SH-SY5Y (cell line): ENCODE measurements around the gene COX4I1.

ENCODE experiments used
- GATA2 ChIP-seq: IDR thresholded peaks from 2 replicates; pipeline ENCODE4 v1.6.1; 2011; ENCODE audit warnings: mild to moderate bottlenecking, low read depth, low read length
- GATA3 ChIP-seq: IDR thresholded peaks from 2 replicates; pipeline ENCODE4 v1.6.1; 2011; ENCODE audit warnings: low read depth, mild to moderate bottlenecking, low read length, moderate library complexity

COX4I1 gene

GRCh38 chr16:85805442-85806045 is 6.0 kb downstream of the COX4I1 start:
- no peak for TF ChIP-seq GATA3
- TF ChIP-seq GATA2, result no peak

- no peak for TF ChIP-seq GATA3
- no peak for TF ChIP-seq GATA2
Measured at GRCh38 chr16:85806539-85806938, 7.0 kb downstream of the COX4I1 start.

- no peak for TF ChIP-seq GATA2
- no peak for TF ChIP-seq GATA3
Measured at GRCh38 chr16:85808926-85809325, 9.4 kb downstream of the COX4I1 start.

- no peak for TF ChIP-seq GATA2
- no peak for TF ChIP-seq GATA3
Measured at GRCh38 chr16:85809645-85810044, 10.2 kb downstream of the COX4I1 start.

GRCh38 chr16:85810097-85810741 is 10.7 kb downstream of the COX4I1 start:
- TF ChIP-seq GATA2 (no peak), GATA3 (no peak)

GRCh38 chr16:85810742-85811115 is 11.2 kb downstream of the COX4I1 start:
- TF ChIP-seq GATA3 (no peak), GATA2 (no peak)

- TF ChIP-seq GATA2 (no peak), GATA3 (no peak)
Measured at GRCh38 chr16:85812031-85812807, 12.7 kb downstream of the COX4I1 start.

- no peak for TF ChIP-seq GATA3
- TF ChIP-seq GATA2, result no peak
Measured at GRCh38 chr16:85812811-85813700, 13.6 kb downstream of the COX4I1 start.

GRCh38 chr16:85816159-85816558 is 16.7 kb downstream of the COX4I1 start:
- TF ChIP-seq GATA2 (no peak), GATA3 (no peak)

GRCh38 chr16:85819245-85819644 is 19.8 kb downstream of the COX4I1 start:
- TF ChIP-seq GATA3 (no peak), GATA2 (no peak)

- no peak for TF ChIP-seq GATA3
- no peak for TF ChIP-seq GATA2
Measured at GRCh38 chr16:85819771-85820170, 20.3 kb downstream of the COX4I1 start.

- TF ChIP-seq GATA2 (no peak), GATA3 (no peak)
Measured at GRCh38 chr16:85820604-85821372, 21.3 kb downstream of the COX4I1 start.
